ENCODE data around the gene DUOX2.
"Not testable (repeated sequence)": the region's sequence is repeated elsewhere in the genome, so short reads cannot be mapped to it uniquely, and the experiment has no call there.

The DUOX2 gene

DNA sequence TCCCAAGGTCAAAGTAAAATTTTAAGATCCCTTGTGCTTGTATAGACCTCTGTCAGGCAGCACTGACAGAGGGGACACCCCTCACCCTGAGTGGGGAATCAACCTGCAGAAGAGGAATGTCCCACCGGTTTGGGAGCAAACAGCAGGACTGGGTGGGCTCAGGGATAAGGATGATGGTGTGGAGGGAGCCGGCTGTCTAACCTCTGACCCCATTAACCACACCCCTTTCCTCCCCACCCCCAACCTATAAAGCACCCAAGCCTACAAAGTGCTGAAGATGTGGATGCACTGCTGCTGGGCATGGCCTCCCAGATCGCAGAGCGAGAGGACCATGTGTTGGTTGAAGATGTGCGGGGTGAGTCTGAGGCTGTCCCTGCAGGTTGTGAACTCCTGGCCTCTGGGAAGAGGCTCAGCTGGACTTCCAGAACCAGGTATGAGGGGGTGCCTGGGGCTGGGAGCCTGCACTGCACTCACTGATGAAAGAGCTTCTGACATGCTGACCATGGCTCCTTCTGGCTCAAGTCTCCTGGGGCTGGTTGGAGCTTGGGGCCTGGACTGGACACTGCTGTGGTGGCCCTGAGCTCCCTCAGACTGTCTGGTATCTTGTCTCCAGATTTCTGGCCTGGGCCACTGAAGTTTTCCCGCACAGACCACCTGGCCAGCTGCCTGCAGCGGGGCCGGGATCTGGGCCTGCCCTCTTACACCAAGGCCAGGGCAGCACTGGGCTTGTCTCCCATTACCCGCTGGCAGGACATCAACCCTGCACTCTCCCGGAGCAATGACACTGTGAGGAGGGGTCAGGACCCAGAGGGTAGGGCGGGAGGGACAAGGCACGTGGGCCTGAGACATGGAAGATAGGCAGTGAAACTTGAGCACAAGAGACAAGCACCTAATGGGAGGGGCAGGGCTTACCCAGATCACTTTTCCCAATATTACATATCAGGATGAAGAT, 25.1 kb upstream of the DUOX2 start:
- no peak for DNase-seq (ENCODE audit: low read depth)

DNA sequence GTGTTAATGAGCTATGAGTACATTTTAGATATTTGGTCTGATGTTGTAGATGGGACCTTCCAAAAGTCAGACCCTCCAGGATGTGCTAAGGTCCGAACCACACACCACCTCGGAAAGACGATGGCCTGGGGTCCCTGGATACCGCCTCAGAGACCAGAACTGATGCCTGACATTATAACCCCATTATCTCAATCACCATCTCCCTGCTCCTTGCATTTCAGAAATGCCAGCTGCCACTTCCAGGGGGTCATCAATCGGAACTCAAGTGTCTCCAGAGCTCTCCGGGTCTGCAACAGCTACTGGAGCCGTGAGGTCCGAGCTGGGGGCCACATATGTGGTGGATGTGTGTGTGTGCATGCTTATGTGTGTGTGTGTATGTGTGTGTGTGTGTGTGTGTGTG, 23.7 kb upstream of the DUOX2 start:
- DNase-seq (ENCODE audit: low read depth), result no peak

DNA sequence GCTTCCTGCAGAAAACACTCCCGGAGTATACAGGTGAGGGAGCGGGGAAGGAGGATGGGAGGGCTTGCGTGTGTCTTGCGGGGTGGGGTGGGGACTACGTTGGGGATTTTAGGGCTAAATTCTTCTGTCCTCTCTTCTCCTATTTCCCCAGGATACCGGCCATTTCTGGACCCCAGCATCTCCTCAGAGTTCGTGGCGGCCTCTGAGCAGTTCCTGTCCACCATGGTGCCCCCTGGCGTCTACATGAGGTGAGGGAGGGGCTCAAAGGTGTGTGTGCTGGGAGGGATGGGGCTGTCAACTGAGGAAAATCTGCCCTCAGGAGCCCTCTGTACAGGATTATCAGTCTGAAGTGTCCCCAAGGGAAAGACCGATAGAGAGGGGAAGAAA, 22.4 kb upstream of the DUOX2 start:
- DNase-seq (ENCODE audit: low read depth), result no peak

DNA sequence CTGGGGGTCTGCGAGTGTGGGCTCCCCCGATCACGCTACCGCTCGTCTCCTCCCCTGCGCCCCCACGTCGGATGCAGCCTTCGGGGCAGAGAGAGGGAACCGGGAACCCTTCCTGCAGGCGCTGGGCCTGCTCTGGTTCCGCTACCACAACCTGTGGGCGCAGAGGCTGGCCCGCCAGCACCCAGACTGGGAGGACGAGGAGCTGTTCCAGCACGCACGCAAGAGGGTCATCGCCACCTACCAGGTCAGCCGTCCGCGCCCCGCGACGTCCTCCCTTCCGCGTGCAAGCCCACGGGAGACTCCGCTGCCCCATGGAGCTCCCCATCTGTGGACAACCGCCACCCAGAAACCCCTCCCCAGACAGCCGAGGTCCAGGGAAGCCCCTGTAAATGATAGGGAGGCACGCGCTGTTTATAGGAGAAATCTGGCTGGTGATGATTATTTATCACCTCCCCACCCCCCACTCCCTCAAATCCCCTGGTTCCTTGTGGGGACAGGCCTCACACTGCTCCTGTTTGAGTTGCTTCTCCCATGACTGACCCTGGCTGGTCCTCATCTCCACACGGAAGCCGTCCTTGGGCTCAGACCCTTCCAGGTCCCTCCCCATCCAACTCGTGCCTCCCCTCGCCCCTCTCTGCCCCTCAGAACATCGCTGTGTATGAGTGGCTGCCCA, 21.9 kb upstream of the DUOX2 start:
- not testable (repeated sequence) for DNase-seq (ENCODE audit: low read depth)

DNA sequence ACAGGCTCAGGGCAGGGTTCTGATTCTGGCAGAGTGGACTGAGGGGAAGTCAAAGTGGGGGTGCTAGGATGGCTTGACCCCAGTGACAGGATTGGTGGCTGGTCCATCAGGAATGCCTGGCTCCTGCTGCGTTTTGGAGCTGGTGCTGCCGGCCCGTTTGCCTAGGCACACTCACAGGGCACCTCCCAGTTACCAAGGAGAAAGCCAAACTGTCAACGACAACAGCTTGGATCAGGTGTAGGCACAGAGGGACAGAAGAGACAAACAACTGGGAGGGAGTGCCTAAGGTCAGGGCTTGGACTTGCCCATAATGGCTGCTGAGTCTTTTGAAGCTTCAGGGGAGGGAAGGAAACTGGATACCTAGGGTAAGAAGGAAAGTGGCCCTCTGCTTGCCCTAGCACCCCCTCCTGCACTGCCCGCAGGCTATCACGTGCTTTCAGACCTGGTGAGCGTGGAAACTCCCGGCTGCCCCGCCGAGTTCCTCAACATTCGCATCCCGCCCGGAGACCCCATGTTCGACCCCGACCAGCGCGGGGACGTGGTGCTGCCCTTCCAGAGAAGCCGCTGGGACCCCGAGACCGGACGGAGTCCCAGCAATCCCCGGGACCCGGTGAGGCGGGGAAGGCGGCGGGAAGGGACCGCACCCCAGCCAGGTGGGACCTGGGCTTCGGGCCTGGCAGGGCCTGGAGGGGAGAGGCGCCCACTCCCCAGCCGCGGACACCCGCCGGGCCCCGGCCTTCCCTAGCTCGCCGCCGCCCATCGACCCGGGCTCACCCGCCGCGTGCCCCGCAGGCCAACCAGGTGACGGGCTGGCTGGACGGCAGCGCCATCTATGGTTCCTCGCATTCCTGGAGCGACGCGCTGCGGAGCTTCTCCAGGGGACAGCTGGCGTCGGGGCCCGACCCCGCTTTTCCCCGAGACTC, 21.0 kb upstream of the DUOX2 start:
- DNase-seq (ENCODE audit: low read depth), result no peak

DNA sequence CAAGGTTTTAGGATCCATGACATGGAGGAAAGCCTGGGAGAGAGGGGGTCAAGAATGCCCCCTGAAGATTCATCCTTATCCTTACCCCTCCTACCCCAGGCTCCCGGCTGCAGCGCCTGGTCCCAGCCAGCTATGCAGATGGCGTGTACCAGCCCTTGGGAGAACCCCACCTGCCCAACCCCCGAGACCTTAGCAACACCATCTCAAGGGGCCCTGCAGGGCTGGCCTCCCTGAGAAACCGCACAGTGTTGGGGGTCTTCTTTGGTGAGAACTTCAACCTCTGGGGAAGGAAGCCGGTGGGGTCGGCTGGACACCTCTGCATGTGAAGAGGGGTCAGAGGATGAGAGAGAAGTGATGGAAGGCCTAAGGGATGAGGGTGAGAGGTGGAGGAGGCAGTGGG, 20.1 kb upstream of the DUOX2 start:
- DNase-seq (ENCODE audit: low read depth), result no peak

DNA sequence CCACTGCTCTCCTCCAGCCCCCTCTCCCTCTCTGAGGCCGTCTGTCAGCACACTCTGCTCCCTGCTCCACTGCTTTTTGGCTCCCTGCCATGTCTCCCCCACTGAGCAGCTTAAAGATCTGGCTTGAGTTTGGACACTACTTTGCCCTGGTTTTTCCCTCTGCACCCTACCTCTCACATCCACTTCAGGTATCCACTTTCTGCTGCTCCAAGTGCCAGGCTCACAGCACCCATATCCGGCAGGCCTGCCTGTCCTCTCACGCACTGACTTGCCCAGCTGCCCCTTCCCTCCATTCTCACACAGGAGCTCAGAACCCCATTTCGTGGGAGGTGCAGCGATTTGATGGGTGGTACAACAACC, 19.6 kb upstream of the DUOX2 start:
- no peak for DNase-seq (ENCODE audit: low read depth)

DNA sequence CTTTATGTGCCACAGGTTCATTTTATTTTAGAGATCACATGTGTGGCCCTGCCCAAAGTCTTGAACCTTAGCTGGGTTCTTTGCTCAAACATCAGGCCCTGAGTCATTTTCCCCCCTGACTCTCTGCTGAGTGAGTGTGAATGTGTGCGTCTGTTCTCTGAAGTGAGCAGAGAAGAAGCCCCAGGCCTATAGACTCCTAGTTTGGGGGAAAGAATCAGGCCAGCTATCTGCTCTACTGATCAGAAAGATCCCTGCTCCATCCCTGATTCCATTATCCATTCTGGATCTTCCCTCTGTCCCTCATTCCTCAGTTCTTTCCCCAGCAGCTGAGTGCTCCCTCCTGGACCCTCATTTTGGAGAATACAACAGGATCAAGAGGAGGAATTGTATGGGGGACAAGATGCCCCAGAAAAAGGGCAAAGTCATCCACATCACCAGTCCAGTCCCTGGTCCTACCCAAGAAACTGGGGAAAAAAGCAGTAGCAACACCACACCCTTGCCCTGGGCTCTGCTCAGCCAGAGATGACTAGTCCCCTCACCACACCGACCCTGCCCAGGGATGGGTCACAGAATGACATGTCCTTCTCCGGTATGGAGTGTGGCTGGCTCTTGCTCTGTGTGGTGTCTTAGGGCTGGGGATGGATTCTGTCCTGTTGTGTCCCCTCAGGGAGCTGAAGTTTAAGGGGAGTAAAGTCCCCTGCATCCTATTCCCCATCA, 19.0 kb upstream of the DUOX2 start:
- DNase-seq (ENCODE audit: low read depth), result peak; percentile 17

DNA sequence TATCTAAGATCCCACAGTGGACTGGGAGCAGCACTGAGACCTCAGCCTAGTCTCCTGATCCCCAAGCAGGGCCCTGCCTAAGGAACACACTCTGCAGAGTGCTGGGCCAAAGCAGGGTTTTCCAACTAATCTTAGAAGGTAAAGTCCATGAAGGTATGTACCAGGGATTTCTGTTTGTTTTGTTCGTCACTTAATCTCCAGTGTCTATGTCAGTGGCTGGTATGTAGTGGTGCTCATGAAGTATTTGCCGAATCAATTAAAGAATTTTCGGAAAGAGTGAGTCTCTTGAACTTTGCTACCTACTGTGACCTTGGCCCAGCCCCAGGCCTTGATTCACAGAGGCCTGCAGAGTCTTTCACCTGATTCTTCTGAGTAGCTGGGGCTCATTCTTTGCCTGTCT, 17.5 kb upstream of the DUOX2 start:
- DNase-seq (ENCODE audit: low read depth), result no peak

DNA sequence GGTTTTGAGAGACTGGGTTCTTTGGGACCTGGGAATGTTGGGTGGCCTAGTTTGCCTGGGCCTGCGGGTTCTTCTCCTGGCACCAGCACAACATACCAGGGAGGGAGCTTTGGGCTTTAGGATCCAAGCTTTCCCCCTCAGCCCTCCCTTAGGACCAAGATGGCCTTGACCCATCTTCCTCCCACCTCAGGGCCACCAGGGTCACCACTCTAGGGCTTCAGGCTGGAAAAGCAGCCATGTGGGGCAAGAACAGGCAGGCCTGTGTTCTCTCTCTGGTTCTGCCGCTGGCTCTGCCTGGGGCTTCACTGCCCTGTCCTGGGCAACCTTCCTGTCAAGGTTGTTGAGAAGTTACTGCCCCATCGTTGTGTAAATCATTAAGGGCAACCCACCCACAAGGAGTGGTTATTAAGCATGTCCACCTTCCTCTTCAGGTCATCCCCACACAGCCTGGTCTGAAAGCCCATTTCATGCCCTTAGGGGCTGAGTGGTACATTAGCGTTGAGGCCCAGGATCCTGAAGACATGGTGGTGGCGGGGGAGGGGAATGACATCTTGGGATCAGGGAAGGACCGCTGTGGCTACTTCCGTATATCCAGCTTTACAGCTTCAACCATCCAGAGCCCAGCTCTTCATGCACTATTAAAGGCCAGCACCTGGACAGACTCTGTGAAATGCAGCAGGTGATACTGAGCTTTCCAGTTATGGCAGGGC, 16.5 kb upstream of the DUOX2 start:
- DNase-seq (ENCODE audit: low read depth), result no peak

DNA sequence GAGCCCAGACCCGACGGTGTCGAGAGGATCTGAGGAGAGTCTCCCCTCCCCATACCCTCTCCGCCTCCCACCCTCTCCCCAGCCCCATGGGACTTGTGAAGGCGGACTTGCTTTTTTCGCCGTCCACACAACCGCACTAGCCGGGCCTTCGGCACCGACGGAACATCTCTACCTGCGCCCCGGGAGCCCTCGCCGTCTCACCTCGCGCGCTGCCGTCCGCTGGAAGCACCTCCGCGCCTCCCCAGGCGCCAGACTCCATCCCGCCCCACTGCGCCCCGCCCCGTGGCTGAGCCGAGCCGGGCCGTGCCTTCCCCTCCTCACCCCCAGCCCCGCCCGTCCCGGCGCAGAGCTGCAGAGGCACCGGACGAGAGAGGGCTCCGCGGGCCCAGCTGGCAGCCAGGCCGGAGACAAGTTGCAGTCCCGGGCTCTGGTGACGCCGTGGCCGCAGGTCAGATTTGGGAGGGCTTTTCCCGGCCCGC, 15.7 kb upstream of the DUOX2 start, which contains the start of the genes DUOX1 and DUOXA1:
Gene DUOX1 (plus strand): TSS at position 344 of the 479 bp plus-strand sequence. CDS start 1,973 bp downstream, outside the sequence.
Gene DUOXA1 (minus strand): TSS at position 229 of the 479 bp plus-strand sequence. CDS start 6,865 bp downstream, outside the sequence.
- no peak for DNase-seq (ENCODE audit: low read depth)

DNA sequence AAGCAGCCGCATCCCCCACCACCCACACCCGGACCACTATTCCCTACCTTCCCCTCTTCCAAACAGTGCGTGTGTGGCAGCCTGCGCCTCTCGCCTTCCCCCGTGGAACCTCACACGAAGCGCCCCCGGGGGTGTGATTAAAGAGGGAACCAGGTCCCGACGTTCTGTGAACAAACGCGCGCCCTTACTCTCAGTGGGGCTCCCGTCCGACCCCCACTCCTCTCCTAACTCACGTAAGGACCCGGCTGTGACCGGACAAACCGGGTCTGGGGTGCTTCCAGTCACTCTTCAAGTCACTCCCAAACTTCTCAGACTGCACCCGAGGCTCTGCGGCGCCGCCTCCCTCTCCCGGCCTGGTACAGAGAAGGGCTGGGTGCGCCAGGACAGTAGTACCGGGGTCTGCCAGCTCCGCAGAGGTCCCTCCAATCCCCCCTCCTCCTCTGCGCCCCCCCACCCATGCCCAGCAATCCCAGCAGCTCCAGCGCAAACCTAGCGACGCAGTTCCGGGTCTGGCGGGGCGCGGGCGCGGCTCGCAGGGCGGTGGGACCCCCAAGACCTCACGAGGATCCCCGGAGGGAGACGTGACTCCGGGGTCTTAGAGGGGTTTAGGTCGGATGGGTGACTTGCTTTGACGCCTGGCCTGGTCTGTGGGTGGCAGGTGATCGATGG, 15.1 kb upstream of the DUOX2 start:
- DNase-seq (ENCODE audit: low read depth), result no peak

DNA sequence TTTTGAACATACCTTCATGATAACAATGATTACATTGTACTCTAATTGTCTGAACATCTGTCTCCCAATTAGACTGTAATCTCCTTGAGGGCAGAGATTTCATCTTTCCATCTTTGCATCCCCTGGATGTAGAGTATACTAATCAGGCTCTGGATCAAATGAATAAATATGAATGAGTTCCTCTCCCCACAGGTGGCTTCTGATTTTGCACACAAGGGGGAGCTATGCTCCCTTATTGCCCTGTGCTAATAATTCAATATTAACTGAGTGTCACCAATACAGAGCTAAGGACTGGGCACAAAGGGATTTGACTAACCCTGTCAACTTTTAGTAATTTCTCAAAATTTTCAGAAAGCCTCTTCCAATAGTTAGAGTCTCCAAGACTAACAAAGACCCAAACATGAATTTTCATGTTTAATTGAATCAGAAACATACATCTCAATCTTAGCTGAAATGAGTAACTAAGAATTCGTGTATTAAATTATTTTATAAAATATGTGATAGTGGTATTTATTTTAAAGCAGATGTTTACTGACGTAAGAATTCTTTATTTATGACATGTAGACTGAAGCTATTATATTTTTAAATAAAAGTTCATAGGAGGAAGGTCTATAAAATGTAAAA, 12.7 kb upstream of the DUOX2 start:
- peak; percentile 52 for DNase-seq (ENCODE audit: low read depth)

DNA sequence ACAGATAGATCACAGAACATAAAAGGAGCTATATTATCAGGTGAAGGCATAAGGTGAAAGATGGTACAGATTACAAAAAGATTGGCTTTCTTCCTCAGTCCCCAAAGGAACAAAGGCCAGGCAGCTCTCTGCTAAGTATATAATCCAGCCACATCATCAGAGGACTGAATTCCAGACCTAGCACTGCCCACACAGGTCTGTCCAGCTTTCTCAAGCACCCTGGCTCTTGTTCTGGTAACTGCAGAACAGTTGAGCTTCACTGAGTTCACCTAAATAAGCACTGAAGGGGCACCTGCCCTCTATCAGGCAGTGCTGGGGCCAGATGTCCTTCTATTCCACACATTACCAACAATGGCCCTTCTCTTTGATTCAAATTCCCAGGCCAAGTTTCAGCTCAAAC, 9.4 kb upstream of the DUOX2 start:
- no peak for DNase-seq (ENCODE audit: low read depth)

DNA sequence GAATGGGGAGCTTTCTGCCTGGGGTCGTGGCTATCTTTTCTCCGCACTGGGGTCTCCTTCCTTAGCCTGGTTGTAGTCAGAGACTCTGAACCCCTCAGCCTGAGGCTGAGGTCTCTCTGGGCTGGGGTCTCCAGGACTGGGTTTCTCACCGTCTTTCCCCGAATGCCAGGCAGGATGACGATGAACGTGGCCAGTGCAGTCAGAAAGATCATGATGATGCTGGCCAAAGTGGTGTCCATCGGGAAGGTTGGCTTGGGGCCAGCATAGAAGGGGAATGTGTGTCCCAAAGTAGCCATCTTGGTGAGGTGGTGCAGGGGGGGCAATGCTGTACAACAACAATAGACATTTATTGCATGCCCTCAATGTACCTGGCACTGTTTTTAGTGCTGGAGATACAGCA, 8.7 kb upstream of the DUOX2 start:
- no peak for DNase-seq (ENCODE audit: low read depth)

DNA sequence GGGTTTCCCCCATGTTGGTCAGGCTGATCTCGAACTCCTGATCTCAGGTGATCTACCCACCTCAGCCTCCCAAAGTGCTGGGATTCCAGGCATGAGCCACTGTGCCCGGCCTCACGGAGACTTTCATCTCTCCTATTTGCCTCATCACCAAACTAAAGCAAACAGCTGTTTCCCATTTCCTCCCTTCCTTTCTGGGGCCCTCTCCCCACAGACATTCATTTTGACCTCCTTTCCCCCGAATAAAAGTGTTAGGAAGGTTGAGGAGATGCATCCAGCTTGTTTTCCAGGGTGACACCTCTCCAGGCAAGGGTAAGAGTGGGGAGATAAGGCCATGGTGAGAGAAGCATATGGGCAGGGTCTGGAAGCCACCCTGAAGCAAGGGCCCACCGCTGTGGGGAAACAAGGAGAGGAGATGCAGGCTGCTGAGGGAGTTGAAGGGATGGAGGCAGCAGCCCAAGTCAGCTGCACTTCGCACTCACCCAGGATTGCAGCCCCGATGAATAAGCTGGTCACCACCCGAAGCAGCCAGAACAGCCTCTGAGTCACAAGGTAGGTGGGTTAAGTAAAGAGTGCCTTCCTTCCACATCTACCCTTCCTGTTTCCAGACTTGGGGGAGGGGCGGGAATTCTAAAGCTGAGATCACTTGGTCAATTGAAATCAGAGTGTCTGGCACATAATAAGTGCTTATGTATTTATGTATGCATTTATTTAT, 7.9 kb upstream of the DUOX2 start:
- peak; percentile 88 for DNase-seq (ENCODE audit: low read depth)

DNA sequence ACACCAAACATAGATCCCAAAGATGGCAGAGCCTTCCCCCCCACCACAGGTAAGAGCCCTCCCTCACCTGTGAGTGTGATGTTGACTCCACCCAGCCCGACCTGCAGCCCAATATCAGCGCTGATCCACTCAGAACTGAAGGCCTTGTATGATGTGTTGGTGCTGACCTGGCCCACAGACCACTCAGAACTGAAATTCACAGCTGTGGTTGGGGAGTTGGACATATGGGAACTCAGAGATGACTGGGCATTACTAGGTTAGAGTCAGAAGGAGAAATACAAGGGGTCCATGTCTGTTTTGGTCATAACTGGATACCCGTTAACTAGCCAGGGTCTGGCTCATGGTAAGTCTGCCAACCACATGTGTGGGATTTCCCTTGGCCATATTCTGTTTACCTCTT, 7.0 kb upstream of the DUOX2 start:
- no peak for DNase-seq (ENCODE audit: low read depth)

DNA sequence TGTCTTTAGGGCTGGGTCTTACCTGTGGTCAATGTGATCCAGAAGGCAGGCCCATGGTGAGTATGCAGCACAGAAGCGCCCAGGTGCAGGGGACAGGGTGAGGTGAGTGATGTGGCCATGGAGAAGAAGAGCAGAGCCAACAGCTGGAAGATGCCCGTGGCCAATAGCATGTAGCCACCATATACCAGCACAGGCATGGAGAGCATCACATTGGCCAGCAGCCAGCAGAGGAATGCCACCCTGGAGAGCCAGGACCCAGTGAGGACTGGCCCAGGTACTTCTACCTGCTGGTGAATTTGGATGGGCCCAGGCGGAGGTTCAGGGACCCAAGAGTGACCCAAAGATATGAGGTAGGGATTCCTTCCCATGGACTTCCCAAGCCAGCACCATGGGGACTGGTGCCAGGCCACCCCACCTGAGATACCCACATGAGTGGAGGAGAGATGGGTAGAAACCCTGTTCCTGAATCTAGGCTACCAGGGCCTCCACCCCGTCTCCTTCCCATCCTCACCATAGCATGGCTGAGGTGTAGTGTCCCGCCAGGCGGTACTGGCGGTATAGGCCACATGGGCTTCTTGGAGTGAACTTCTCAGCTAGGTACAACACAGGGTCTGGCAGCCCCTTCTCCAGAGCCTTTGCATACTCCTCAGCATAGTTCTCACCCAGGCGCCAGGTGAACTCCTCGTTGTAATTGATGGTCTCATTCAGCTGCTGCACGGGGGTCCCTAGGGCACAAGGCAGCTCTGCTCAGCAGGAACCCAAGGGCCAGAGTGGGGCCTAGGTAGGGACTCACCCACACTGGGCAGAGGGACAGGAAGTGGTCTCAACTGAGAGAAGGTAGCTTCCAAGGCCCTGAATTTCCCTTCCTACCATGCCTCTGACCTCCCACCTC, 6.4 kb upstream of the DUOX2 start:
- DNase-seq (ENCODE audit: low read depth), result no peak

Data from ELR (cell line).